WI38 (cell line): ENCODE results near the gene C1orf21.

Experiments used
- H3K4me3 ChIP-seq: 2 replicates; pipeline ENCODE4 v1.5.1; 2011; ENCODE audit warnings: low read depth, mild to moderate bottlenecking, control low read depth, low read length
- CTCF ChIP-seq: IDR thresholded peaks from 2 replicates; pipeline ENCODE4 v1.5.1; 2012; ENCODE audit warnings: low read depth, mild to moderate bottlenecking, control low read depth, low read length

Gene C1orf21

DNA sequence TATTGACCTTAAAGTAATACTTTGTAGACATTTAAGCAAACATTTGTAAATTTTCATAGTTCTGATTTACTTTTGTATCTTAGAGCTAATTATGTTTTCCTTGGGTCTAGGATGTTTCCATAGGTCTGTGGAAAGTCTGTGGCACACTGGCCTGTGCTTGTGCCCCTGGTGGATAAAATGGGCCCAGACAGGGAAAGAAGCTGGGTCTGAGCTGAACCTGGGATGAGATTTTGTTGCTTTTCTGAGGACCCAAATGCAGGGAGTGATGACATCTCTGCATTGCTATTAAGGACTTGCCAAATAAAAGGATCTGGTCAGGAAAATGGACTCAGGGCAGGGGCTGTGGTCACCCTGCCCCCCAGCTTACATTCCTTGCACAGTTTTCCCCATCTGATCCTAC lies 41.8 kb downstream of the C1orf21 start:
- H3K4me3 ChIP-seq = no peak overlapping the region
- TF ChIP-seq CTCF = no peak

DNA sequence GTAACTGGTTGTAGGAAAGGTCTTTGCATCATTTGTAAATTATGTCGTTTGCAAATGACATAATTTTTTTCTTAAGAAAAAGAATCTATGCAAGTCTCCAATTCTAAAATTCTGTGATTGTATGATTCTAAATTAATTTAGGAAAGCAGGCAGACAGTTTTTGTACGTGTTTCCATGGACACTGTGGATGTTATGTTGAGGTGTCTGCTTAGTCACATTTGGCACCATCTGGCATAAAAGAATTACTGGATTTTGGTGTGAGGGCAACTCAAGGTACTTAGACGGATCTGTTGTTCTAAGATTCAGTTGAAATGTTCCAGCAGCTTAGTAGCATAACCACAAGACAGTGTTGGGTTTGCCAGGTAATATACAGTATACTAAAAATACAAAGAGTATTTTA lies 42.5 kb downstream of the C1orf21 start:
- no peak overlapping the region for H3K4me3 ChIP-seq
- no peak for TF ChIP-seq CTCF

DNA sequence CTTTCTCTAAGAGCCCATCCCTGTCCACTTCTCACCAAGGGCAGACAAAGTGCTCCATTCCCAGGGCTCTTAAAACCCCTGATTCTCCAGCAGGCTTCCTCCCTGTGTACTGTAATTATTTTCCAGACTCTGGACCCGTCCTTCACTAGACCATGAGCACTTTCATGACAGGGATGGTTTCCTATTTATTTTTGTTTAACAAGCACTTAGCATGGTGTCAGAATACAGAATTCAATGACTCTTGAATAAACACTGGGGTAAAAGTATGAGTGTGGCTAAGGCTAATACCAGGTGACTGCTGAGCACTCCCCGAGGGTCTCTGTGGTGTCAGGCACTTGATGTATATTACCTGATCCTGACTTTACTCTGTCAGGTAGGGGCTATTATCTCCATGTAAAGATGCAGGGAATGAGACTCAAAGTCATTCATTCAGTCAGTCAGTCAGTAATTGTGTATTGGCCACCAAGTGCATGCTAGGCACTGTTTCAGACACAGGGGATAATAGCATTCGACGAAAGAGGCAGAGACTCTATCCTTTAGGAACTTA lies 47.2 kb downstream of the C1orf21 start:
- H3K4me3 ChIP-seq = no peak overlapping the region
- no peak for TF ChIP-seq CTCF

- H3K4me3 ChIP-seq = no peak overlapping the region
- TF ChIP-seq CTCF = no peak
These were observed 50.5 kb downstream of the C1orf21 start for GRCh38 chr1:184437291-184437690.

- no peak for TF ChIP-seq CTCF
- no peak overlapping the region for H3K4me3 ChIP-seq
These were observed 51.5 kb downstream of the C1orf21 start for GRCh38 chr1:184438363-184438762.

GRCh38 chr1:184442260-184442659 lies 55.4 kb downstream of the C1orf21 start:
- TF ChIP-seq CTCF = no peak
- no peak overlapping the region for H3K4me3 ChIP-seq

GRCh38 chr1:184443201-184443600 lies 56.4 kb downstream of the C1orf21 start:
- TF ChIP-seq CTCF = no peak

More at GRCh38 chr1:184443201-184443600, 56.4 kb downstream of the C1orf21 start:
- no peak overlapping the region for H3K4me3 ChIP-seq
